Astrocyte of the cerebellum (primary cell): ENCODE measurements around the gene NMRK2.
"Not testable (repeated sequence)": the region's sequence is repeated elsewhere in the genome, so short reads cannot be mapped to it uniquely, and the experiment has no call there.

Experiments
- DNase-seq: peaks from one replicate; pipeline ENCODE4 v3.0.0-alpha.2; 2011; ENCODE audit warnings: low read depth
- H3K4me3 ChIP-seq: 2 replicates; pipeline ENCODE4 v1.5.1; 2011; ENCODE audit warnings: mild to moderate bottlenecking, low read depth, low read length, moderate library complexity
- CTCF ChIP-seq: IDR thresholded peaks from 2 replicates; pipeline ENCODE4 v1.5.1; 2012; ENCODE audit warnings: low read length, low read depth, moderate library complexity, mild to moderate bottlenecking; ENCODE audit errors: missing control alignments
- in situ Hi-C: cut with HindIII; loops from 2 replicates; pipeline ENCODE4 v1.10.0; 2017; ENCODE audit warnings: low sequenced_read_pairs

NMRK2 gene

GRCh38 chr19:3931041-3931440, 1.8 kb upstream of the NMRK2 start:
- TF ChIP-seq CTCF: no peak
- H3K4me3 ChIP-seq: no peak overlapping the region
- DNase-seq: no peak
- in situ Hi-C loops: no loop called here

- no peak for TF ChIP-seq CTCF
- in situ Hi-C loops: no loop called here
- no peak for DNase-seq
- no peak overlapping the region for H3K4me3 ChIP-seq
Measured at GRCh38 chr19:3936506-3937442, 3.9 kb downstream of the NMRK2 start.

GRCh38 chr19:3938300-3938950, 5.6 kb downstream of the NMRK2 start:
- DNase-seq, H3K4me3 ChIP-seq, in situ Hi-C loops: not testable (repeated sequence)

GRCh38 chr19:3942790-3943409, 10.0 kb downstream of the NMRK2 start:
- no peak overlapping the region for H3K4me3 ChIP-seq
- no peak for TF ChIP-seq CTCF
- DNase-seq: no peak
- in situ Hi-C loops: no loop called here

- no peak overlapping the region for H3K4me3 ChIP-seq
- DNase-seq: no peak
- in situ Hi-C loops: no loop called here
- no peak for TF ChIP-seq CTCF
Measured at GRCh38 chr19:3944018-3944721, 11.3 kb downstream of the NMRK2 start.

GRCh38 chr19:3945838-3946237, 13.0 kb downstream of the NMRK2 start:
- H3K4me3 ChIP-seq: no peak overlapping the region
- no peak for DNase-seq
- in situ Hi-C loops: no loop called here
- TF ChIP-seq CTCF: no peak

GRCh38 chr19:3947316-3947933, 14.6 kb downstream of the NMRK2 start:
- in situ Hi-C loops, H3K4me3 ChIP-seq, DNase-seq: not testable (repeated sequence)
